GM10248 (cell line): Measurements from ENCODE around the gene UNK.
"Not testable (repeated sequence)": the region's sequence is repeated elsewhere in the genome, so short reads cannot be mapped to it uniquely, and the experiment has no call there.

Experiments used
- CTCF ChIA-PET: fragments of 300-600 bp; sonication (Branson Sonifier 250); formaldehyde crosslinking; extraction: SDS; loops from one replicate; lab custom pipeline; 2021; ENCODE audit warnings: antibody characterized with exemption; lab: Yijun Ruan, JAX
- POLR2A ChIA-PET: fragments of 350-650 bp; sonication (Branson Sonifier 250); formaldehyde crosslinking; extraction: SDS; loops from one replicate; lab custom pipeline; 2020; ENCODE audit warnings: antibody characterized with exemption; lab: Yijun Ruan, JAX
- DNase-seq: peaks from one replicate; pipeline ENCODE4 v3.0.0; 2012; ENCODE audit errors: extremely low spot score
- TF ChIP-seq, protein P1 (sequence below): IDR thresholded peaks from 2 replicates; pipeline ENCODE4 v1.5.1; 2012; ENCODE audit warnings: mild to moderate bottlenecking, low read depth; ENCODE audit errors: extremely low read depth, missing control alignments, control extremely low read depth

The UNK gene

DNA sequence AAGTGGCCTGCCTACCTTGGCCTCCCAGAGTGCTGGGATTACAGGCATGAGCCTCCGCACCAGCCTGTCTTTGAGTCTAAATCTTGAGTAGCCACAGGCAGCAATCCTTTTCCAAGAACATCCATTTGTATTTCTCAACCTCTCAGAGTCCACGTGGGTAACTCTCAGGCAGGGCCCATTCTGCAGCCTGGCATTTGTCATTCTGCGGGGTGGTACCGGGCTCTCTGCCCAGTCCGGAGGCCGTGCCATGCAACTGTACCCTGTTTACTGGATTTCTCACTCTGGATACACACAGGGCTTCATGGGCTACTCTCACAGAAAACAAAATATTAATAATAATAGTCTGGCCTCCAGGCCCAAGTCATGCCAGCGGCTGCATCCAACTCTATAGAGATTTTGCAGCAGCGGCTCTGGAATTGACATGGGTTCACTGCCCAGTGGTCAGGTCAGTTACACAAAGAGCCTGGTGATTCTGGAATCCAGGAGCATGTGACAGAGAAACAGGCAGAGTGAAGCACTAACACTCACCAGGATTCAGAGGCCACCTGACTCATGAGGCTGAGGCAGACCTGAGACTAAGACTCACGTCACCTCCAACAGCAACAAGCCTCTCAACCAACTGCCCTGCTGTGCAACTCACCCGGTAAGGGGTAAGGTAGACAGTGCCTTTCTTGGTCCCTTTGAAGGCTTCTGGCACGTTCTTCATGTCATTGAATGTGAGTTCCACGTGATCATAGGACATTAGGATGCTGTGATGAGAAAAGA lies 66.5 kb downstream of the UNK start:
- CTCF ChIA-PET: interaction anchor here (1.3 to 10.8 kb wide), 2 partner anchors 11 to 23 kb away, joined by 4 to 135 read pairs; no protein-coding TSS in a partner anchor
- TF ChIP-seq, protein P1, sequence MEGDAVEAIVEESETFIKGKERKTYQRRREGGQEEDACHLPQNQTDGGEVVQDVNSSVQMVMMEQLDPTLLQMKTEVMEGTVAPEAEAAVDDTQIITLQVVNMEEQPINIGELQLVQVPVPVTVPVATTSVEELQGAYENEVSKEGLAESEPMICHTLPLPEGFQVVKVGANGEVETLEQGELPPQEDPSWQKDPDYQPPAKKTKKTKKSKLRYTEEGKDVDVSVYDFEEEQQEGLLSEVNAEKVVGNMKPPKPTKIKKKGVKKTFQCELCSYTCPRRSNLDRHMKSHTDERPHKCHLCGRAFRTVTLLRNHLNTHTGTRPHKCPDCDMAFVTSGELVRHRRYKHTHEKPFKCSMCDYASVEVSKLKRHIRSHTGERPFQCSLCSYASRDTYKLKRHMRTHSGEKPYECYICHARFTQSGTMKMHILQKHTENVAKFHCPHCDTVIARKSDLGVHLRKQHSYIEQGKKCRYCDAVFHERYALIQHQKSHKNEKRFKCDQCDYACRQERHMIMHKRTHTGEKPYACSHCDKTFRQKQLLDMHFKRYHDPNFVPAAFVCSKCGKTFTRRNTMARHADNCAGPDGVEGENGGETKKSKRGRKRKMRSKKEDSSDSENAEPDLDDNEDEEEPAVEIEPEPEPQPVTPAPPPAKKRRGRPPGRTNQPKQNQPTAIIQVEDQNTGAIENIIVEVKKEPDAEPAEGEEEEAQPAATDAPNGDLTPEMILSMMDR: no peak
- POLR2A ChIA-PET: no interaction called here
- no peak for DNase-seq

GRCh38 chr17:75851693-75851991 lies 67.0 kb downstream of the UNK start:
- POLR2A ChIA-PET, DNase-seq: not testable (repeated sequence)
- CTCF ChIA-PET: interaction anchor here (10.8 kb wide), 1 partner anchor 24 kb away, joined by 135 read pairs; no protein-coding TSS in a partner anchor

- POLR2A ChIA-PET: interaction anchor here (2.4 kb wide), 1 partner anchor 74 kb away, joined by 22 read pairs; a partner anchor contains a TSS
- DNase-seq: no peak
- TF ChIP-seq, protein P1: no peak
- CTCF ChIA-PET: interaction anchor here (0.9 to 10.4 kb wide), 6 partner anchors 7 to 267 kb away, joined by 3 to 89 read pairs (median 6); partner anchors contain the start of genes GALK1 and TRIM47
These were observed 68.8 kb downstream of the UNK start for GRCh38 chr17:75853433-75853832.

DNA sequence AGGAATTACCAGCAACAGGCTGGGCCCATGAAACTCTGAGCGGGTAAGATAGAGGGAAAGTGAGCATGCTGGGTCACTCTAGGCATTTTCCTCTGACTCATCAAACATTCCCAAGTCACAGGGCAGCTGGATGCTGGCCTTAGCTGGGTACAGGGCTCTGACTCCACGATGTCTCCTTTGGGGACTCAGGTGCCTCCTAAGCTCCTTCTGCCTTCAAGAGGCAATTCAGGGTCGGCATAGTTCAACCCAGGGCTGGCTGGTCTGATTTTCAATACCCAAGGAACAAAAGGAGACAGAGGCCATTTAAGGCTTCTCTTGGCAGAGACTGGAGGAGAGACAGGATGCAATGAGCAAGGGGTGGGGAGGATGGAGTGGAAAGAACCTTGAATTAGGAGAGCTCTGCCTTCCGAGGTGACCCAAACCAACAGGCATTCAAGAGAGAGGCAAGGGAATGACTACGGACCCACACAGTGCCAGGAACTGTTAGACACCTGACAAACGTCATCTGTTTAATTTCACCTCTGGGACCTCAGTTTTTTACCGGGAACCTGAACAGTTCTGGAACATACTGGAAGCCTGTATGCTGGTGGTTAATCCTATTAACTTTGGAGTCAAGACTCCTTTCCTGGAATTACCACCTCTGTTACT lies 69.6 kb downstream of the UNK start:
- no peak for DNase-seq
- TF ChIP-seq, protein P1: no peak
- ChIA-PET CTCF (interaction anchor here (0.9 to 10.4 kb wide), 11 partner anchors 8 to 266 kb away, joined by 3 to 89 read pairs (median 4); partner anchors contain the start of genes GALK1 and TRIM47), POLR2A (interaction anchor here (0.7 to 2.7 kb wide), 3 partner anchors 9 to 75 kb away, joined by 5 to 22 read pairs (median 18); a partner anchor contains a TSS)

DNA sequence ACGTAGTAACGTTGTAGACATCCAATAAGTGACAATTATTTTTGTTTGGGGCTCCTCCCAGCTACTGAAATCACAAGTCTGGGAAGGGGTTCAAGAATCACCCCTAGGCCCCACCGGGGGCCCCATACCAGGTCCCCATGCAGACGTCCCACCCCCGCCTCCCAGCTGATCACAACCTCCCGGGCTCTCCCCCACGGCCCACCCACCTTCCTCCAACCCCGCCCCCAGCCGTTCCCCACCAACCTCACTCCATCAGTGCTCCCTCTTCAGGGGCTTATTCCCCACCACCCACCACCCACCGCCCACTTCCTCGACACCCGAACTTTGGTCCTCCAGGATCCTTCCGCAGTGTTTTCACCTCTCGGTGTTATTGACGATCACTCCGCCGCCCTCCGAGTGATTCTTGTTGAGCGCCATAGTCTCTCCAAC lies 70.3 kb downstream of the UNK start:
- DNase-seq: no peak

GRCh38 chr17:75855310-75856061 lies 70.9 kb downstream of the UNK start, which contains the start of gene WBP2:
Gene WBP2, minus strand, starts transcription at chr17:75855335. Its CDS starts 38 bp downstream, at chr17:75855297.
- DNase-seq: peak; percentile 97
- TF ChIP-seq, protein P1: peak; percentile 53
- POLR2A ChIA-PET: interaction anchor here (0.5 to 2.7 kb wide), 16 partner anchors 9 to 725 kb away, joined by 3 to 22 read pairs (median 4); partner anchors contain the start of genes TRIM65 and UNK
- CTCF ChIA-PET: interaction anchor here (0.7 to 10.4 kb wide), 23 partner anchors 9 to 254 kb away, joined by 3 to 89 read pairs (median 4); partner anchors contain the start of genes TRIM47 and TRIM65

More for the DNA sequence above, 70.3 kb downstream of the UNK start:
- ChIA-PET CTCF (interaction anchor here (0.7 to 10.4 kb wide), 22 partner anchors 9 to 265 kb away, joined by 3 to 89 read pairs (median 4); partner anchors contain the start of genes TRIM47 and TRIM65), POLR2A (interaction anchor here (0.6 to 2.7 kb wide), 14 partner anchors 9 to 724 kb away, joined by 3 to 22 read pairs (median 4); partner anchors contain the start of genes TRIM65 and UNK)
- TF ChIP-seq, protein P1: no peak
